ENCODE data around the gene GALNT9. TPM values are rescaled to one million over a fixed set of nuclear protein-coding genes. Genes with fewer than 3 reads are reported as not detected.

The GALNT9 gene
- total and polyA plus RNA-seq, 8 donors = 0.17 to 5.0 (median 2.8) TPM; not detected in 1

DNA sequence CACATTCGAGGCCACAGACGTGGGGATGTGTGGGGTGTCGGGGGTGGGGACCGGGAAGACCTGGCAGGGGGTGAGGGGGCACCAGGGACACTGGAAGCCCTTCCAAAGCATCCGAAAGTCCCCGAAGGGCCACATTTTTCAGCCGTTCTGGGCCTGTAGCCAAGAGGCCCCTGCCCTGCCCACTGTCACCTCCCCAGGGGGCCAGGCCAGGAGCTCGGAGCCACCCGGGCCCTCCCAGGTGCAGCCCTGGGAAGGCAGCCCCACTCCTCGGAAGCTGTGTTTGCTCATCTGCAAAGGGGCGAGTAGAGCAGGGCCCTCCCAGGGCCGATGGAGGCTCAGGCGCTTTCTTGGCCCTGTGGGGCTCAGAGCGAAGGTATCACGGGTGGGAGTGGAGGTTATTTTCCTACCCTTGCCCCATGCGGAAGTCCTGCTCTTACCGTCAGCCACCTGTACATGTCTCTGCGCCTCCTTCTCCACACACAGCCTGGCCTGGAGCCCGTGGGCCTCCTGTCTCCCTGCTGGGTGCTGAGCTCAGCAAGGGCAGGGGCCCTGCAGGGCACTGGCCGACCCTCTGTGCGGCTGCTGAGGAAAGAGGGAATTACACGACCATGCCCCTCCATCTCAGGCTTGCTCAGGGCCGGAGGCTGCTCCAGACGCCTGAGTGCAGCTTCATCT, 158.0 kb downstream of the GALNT9 start:
- H3K36me3 ChIP-seq = no peaks in the 10 kb centered on the region
- no peaks in the 10 kb centered on the region for H3K9me3 ChIP-seq
- TF ChIP-seq, protein P1, sequence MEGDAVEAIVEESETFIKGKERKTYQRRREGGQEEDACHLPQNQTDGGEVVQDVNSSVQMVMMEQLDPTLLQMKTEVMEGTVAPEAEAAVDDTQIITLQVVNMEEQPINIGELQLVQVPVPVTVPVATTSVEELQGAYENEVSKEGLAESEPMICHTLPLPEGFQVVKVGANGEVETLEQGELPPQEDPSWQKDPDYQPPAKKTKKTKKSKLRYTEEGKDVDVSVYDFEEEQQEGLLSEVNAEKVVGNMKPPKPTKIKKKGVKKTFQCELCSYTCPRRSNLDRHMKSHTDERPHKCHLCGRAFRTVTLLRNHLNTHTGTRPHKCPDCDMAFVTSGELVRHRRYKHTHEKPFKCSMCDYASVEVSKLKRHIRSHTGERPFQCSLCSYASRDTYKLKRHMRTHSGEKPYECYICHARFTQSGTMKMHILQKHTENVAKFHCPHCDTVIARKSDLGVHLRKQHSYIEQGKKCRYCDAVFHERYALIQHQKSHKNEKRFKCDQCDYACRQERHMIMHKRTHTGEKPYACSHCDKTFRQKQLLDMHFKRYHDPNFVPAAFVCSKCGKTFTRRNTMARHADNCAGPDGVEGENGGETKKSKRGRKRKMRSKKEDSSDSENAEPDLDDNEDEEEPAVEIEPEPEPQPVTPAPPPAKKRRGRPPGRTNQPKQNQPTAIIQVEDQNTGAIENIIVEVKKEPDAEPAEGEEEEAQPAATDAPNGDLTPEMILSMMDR (IDR thresholded peaks at IDR 0.05) = no peak
- no peaks in the 10 kb centered on the region for H3K4me1 ChIP-seq
- no peak overlapping the region for H3K27ac ChIP-seq
- peaks cover 0 to 90% of the 10 kb centered on the region in 2 donors for H3K27me3 ChIP-seq
- DNase-seq = peak in 1 of 4 donors; percentile 59
- ATAC-seq = no peak
- no peak overlapping the region for H3K4me3 ChIP-seq
- intact Hi-C loops (cut with DNase I) = no loop called here

DNA sequence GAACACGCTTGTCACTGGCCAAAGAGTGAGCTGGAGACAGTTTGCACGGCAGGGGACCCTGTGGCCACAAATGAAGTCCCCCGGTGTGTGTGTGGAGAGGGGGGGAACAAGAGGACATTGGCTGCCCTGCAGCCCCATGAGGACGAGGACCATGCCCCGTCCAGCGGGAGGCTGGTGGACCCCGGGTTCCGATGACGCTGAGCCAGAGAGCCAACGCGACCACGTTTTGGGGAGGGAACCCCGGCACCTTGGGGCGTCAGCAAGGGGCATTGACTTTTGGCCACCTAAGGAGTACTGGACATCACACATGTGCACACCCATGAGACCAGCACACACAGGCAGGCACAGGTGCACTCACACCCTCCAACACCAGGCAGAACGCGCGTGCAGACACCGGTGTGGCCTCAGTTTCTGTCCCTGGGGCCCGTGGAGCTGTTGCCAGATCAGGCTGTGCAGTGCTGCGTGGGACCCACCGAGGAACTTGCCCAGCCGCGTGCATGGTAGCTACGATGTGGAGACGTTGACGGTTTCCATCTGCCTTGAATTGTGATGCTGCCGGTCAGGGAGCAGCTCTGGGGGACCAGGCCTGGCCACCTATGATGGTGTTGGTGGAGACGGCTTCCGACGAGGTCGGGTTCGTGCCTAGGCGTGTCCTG, 158.6 kb downstream of the GALNT9 start:
- peaks cover 0 to 83% of the 10 kb centered on the region in 2 donors for H3K27me3 ChIP-seq

DNA sequence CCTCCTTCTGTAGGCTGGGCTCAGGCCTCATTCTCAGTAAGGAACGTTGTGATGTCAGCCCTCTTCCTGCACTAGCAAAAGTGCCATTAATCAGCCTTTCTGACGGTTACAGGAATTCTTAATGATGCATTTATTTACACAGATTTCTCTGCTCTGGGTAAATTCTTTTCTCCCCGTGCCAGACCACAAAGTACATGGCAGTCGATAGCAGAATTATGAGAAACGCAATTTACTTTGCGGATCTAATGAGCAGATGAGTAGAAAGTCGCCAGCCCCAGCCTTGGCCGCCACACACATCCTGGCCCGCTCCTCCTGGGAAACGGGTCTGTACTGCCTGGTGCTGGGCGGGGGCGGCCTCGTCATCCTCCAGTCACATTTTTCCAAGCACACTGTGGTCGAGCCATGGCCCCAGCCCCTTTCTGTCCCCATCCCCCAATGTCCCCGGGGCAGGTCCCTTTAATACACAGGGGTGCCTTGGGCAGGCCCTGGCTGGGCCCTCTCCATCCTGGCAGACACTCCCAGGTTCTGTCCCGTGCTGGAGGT, 159.2 kb downstream of the GALNT9 start:
- Histone ChIP-seq H3K9me3 (no peaks in the 10 kb centered on the region), H3K27me3 (peaks cover 0 to 77% of the 10 kb centered on the region in 2 donors), H3K36me3 (no peaks in the 10 kb centered on the region), H3K27ac (no peak overlapping the region), H3K4me3 (no peak overlapping the region), H3K4me1 (no peaks in the 10 kb centered on the region)
- TF ChIP-seq, protein P1 (IDR thresholded peaks at IDR 0.05) = no peak
- peak in 1 of 4 donors; percentile 74 for DNase-seq
- intact Hi-C loops (cut with DNase I) = no loop called here
- peak; percentile 35 for ATAC-seq

More for the DNA sequence above, 158.6 kb downstream of the GALNT9 start:
- TF ChIP-seq, protein P1 (IDR thresholded peaks at IDR 0.05) = no peak
- no peaks in the 10 kb centered on the region for H3K9me3 ChIP-seq
- no peak for ATAC-seq
- peak in 1 of 4 donors; percentile 74 for DNase-seq
- H3K4me3 ChIP-seq = no peak overlapping the region
- H3K4me1 ChIP-seq = no peaks in the 10 kb centered on the region
- intact Hi-C loops (cut with DNase I) = no loop called here
- H3K27ac ChIP-seq = no peak overlapping the region
- no peaks in the 10 kb centered on the region for H3K36me3 ChIP-seq

DNA sequence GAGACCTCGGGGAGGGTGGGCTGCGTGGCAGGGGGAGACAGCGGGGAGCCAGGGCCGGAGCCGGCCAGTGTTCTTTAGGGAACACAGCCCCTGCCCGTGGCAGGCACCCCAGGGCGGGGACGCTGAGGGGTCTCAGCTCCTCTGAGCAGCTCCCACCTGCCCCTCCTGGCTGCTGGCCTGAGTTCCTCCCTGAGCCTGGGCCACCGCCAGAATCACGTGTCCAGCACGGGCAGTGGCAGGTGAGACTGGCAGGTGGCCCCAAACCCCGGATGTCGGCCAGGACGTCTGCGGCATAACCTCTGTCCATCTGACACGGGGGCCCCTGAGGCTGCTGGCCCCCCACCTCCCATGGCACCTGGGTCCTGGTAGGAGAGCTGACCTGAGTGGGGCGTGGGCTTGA, 160.0 kb downstream of the GALNT9 start:
- no peak overlapping the region for H3K4me3 ChIP-seq
- intact Hi-C loops (cut with DNase I) = no loop called here
- no peak for ATAC-seq
- TF ChIP-seq, protein P1 (IDR thresholded peaks at IDR 0.05) = no peak
- H3K36me3 ChIP-seq = no peaks in the 10 kb centered on the region
- DNase-seq = peak in 1 of 4 donors; percentile 71
- no peaks in the 10 kb centered on the region for H3K4me1 ChIP-seq
- no peak overlapping the region for H3K27ac ChIP-seq
- H3K27me3 ChIP-seq = peaks cover 0 to 69% of the 10 kb centered on the region in 2 donors
- no peaks in the 10 kb centered on the region for H3K9me3 ChIP-seq

Measured in left lung (tissue), 10 donors.